HG03575 (cell line): ENCODE measurements around the gene PWWP2B.
"Not testable (repeated sequence)": the region's sequence is repeated elsewhere in the genome, so short reads cannot be mapped to it uniquely, and the experiment has no call there.

ENCODE experiments used
- ATAC-seq: cut with Tn5 transposase; IDR thresholded peaks from one replicate; pipeline ENCODE4 v1.9.1; 2021; ENCODE audit not compliant: unreplicated experiment, insufficient number of reproducible peaks, low FRiP score; ENCODE audit errors: extremely low read depth

PWWP2B gene

GRCh38 chr10:132375116-132375794 is 21.7 kb upstream of the PWWP2B start:
- no peak for ATAC-seq

GRCh38 chr10:132375795-132376297 is 21.2 kb upstream of the PWWP2B start:
- no peak for ATAC-seq

GRCh38 chr10:132376394-132376851 is 20.6 kb upstream of the PWWP2B start:
- ATAC-seq, result no peak

- ATAC-seq, result no peak
These were observed 19.7 kb upstream of the PWWP2B start for GRCh38 chr10:132377326-132377725.

- ATAC-seq, result not testable (repeated sequence)
These were observed 18.0 kb upstream of the PWWP2B start for GRCh38 chr10:132379026-132379425.

GRCh38 chr10:132380986-132381385 is 16.0 kb upstream of the PWWP2B start:
- not testable (repeated sequence) for ATAC-seq

GRCh38 chr10:132381741-132382140 is 15.3 kb upstream of the PWWP2B start:
- ATAC-seq, result no peak

- no peak for ATAC-seq
These were observed 14.6 kb upstream of the PWWP2B start for GRCh38 chr10:132382231-132382922.

- ATAC-seq, result no peak
These were observed 13.9 kb upstream of the PWWP2B start for GRCh38 chr10:132383101-132383500.

GRCh38 chr10:132383751-132384196 is 13.2 kb upstream of the PWWP2B start:
- ATAC-seq, result no peak

GRCh38 chr10:132384618-132385388 is 12.2 kb upstream of the PWWP2B start:
- no peak for ATAC-seq

- no peak for ATAC-seq
These were observed 11.7 kb upstream of the PWWP2B start for GRCh38 chr10:132385389-132385667.

- no peak for ATAC-seq
These were observed 11.1 kb upstream of the PWWP2B start for GRCh38 chr10:132385721-132386418.

GRCh38 chr10:132386419-132386831 is 10.6 kb upstream of the PWWP2B start:
- ATAC-seq, result no peak

GRCh38 chr10:132386896-132387295 is 10.1 kb upstream of the PWWP2B start:
- not testable (repeated sequence) for ATAC-seq

- ATAC-seq, result no peak
These were observed 9.2 kb upstream of the PWWP2B start for GRCh38 chr10:132387764-132388210.

- ATAC-seq, result no peak
These were observed 8.0 kb upstream of the PWWP2B start for GRCh38 chr10:132388891-132389432.

GRCh38 chr10:132389433-132390169 is 7.4 kb upstream of the PWWP2B start:
- no peak for ATAC-seq
